ENCODE results near the gene PLXNA4. TPM values are rescaled to one million over a fixed set of nuclear protein-coding genes. Genes with fewer than 3 reads are reported as not detected.

Gene PLXNA4
- total RNA-seq, 1 experiment from 2014 or later = 0.11 TPM

- Histone ChIP-seq H3K27me3 (replicated peaks; ENCODE audit: insufficient read depth, low read depth, low read length, poor library complexity) (no peaks in the 10 kb centered on the region), H3K27ac (ENCODE audit: low read depth, low read length, poor library complexity, severe bottlenecking) (no peak overlapping the region), H3K36me3 (ENCODE audit: insufficient read depth, low read length, poor library complexity, severe bottlenecking) (no peaks in the 10 kb centered on the region), H3K9me3 (ENCODE audit: low read depth, low read length, poor library complexity, severe bottlenecking) (no peaks in the 10 kb centered on the region), H3K4me3 (ENCODE audit: low read depth, low read length, poor library complexity, severe bottlenecking) (no peak overlapping the region), H3K4me1 (ENCODE audit: insufficient read depth, low read length, poor library complexity, severe bottlenecking) (no peaks in the 10 kb centered on the region)
- DNase-seq (ENCODE audit: low spot score) = no peak
- ChIA-PET CTCF (no interaction called here), POLR2A (ENCODE audit: low non-redundant PET) (no interaction called here)
- intact Hi-C loops (cut with micrococcal nuclease; ENCODE audit: unreplicated experiment) = no loop called here
- TF ChIP-seq EZH2 (IDR thresholded peaks at IDR 0.05; ENCODE audit: borderline replicate concordance, low read depth, low read length, poor library complexity, severe bottlenecking) = no peak
- TF ChIP-seq CTCF (conservative IDR thresholded peaks at IDR 0.05; ENCODE audit: low read depth, low read length) = no peak
- no TSS peak for BruUV-seq (replicated peaks)
Observed at GRCh38 chr7:132619967-132620366, 43.7 kb upstream of the PLXNA4 start.

- ChIA-PET POLR2A (ENCODE audit: low non-redundant PET) (no interaction called here), CTCF (no interaction called here)
- H3K4me3 ChIP-seq (ENCODE audit: low read depth, low read length, poor library complexity, severe bottlenecking) = no peak overlapping the region
- H3K4me1 ChIP-seq (ENCODE audit: insufficient read depth, low read length, poor library complexity, severe bottlenecking) = no peaks in the 10 kb centered on the region
- no peak overlapping the region for H3K27ac ChIP-seq (ENCODE audit: low read depth, low read length, poor library complexity, severe bottlenecking)
- no peaks in the 10 kb centered on the region for H3K9me3 ChIP-seq (ENCODE audit: low read depth, low read length, poor library complexity, severe bottlenecking)
- H3K36me3 ChIP-seq (ENCODE audit: insufficient read depth, low read length, poor library complexity, severe bottlenecking) = no peaks in the 10 kb centered on the region
- no TSS peak for BruUV-seq (replicated peaks)
- intact Hi-C loops (cut with micrococcal nuclease; ENCODE audit: unreplicated experiment) = no loop called here
- H3K27me3 ChIP-seq (replicated peaks; ENCODE audit: insufficient read depth, low read depth, low read length, poor library complexity) = no peaks in the 10 kb centered on the region
- DNase-seq (ENCODE audit: low spot score) = no peak
- TF ChIP-seq CTCF (conservative IDR thresholded peaks at IDR 0.05; ENCODE audit: low read depth, low read length) (no peak), EZH2 (IDR thresholded peaks at IDR 0.05; ENCODE audit: borderline replicate concordance, low read depth, low read length, poor library complexity, severe bottlenecking) (no peak)
Observed at GRCh38 chr7:132618956-132619305, 42.7 kb upstream of the PLXNA4 start.

- ChIA-PET CTCF (no interaction called here), POLR2A (ENCODE audit: low non-redundant PET) (no interaction called here)
- TF ChIP-seq EZH2 (IDR thresholded peaks at IDR 0.05; ENCODE audit: borderline replicate concordance, low read depth, low read length, poor library complexity, severe bottlenecking) (no peak), CTCF (conservative IDR thresholded peaks at IDR 0.05; ENCODE audit: low read depth, low read length) (no peak)
- H3K9me3 ChIP-seq (ENCODE audit: low read depth, low read length, poor library complexity, severe bottlenecking) = no peaks in the 10 kb centered on the region
- no peak overlapping the region for H3K4me3 ChIP-seq (ENCODE audit: low read depth, low read length, poor library complexity, severe bottlenecking)
- H3K36me3 ChIP-seq (ENCODE audit: insufficient read depth, low read length, poor library complexity, severe bottlenecking) = no peaks in the 10 kb centered on the region
- BruUV-seq (replicated peaks) = no TSS peak
- H3K27me3 ChIP-seq (replicated peaks; ENCODE audit: insufficient read depth, low read depth, low read length, poor library complexity) = no peaks in the 10 kb centered on the region
- no peak overlapping the region for H3K27ac ChIP-seq (ENCODE audit: low read depth, low read length, poor library complexity, severe bottlenecking)
- intact Hi-C loops (cut with micrococcal nuclease; ENCODE audit: unreplicated experiment) = no loop called here
- no peaks in the 10 kb centered on the region for H3K4me1 ChIP-seq (ENCODE audit: insufficient read depth, low read length, poor library complexity, severe bottlenecking)
- no peak for DNase-seq (ENCODE audit: low spot score)
Observed at GRCh38 chr7:132618271-132618955, 42.1 kb upstream of the PLXNA4 start.

Measured in A673 (cell line).